Stimulated activated CD8-positive, alpha-beta memory T cell treated with anti-CD3 and anti-CD28 coated beads, Interleukin-4, amount 100 ng/mL, for 1 hour (primary cell): Measurements from ENCODE around the gene LARP4B.
"Not testable (repeated sequence)": the region's sequence is repeated elsewhere in the genome, so short reads cannot be mapped to it uniquely, and the experiment has no call there.

ENCODE experiments used
- DNase-seq, 2 donors: peaks; one replicate each; pipeline ENCODE4 v3.0.0-alpha.2; 2020; ENCODE audit warnings: low read depth in 2 of 2, low spot score in 1 of 2

The LARP4B gene

GRCh38 chr10:958856-959255, 27.4 kb upstream of the LARP4B start:
- DNase-seq, result no peak

- no peak for DNase-seq
Observed at GRCh38 chr10:958106-958505, 26.6 kb upstream of the LARP4B start.

- no peak for DNase-seq
Observed at GRCh38 chr10:955820-956217, 24.3 kb upstream of the LARP4B start.

GRCh38 chr10:955127-955819, 23.8 kb upstream of the LARP4B start:
- DNase-seq, result no peak

- DNase-seq, result no peak
Observed at GRCh38 chr10:954396-954795, 22.9 kb upstream of the LARP4B start.

GRCh38 chr10:953836-954235, 22.3 kb upstream of the LARP4B start:
- no peak for DNase-seq

GRCh38 chr10:949446-949845, 17.9 kb upstream of the LARP4B start:
- no peak for DNase-seq

GRCh38 chr10:948347-948746, 16.8 kb upstream of the LARP4B start:
- no peak for DNase-seq

- DNase-seq, result no peak
Observed at GRCh38 chr10:947881-948280, 16.4 kb upstream of the LARP4B start.

GRCh38 chr10:947051-947450, 15.5 kb upstream of the LARP4B start:
- no peak for DNase-seq

- DNase-seq, result no peak
Observed at GRCh38 chr10:945778-946177, 14.3 kb upstream of the LARP4B start.

- no peak for DNase-seq
Observed at GRCh38 chr10:944034-944831, 12.7 kb upstream of the LARP4B start.

- no peak for DNase-seq
Observed at GRCh38 chr10:943334-944033, 12.0 kb upstream of the LARP4B start.

GRCh38 chr10:938941-939678, 7.6 kb upstream of the LARP4B start:
- no peak for DNase-seq

- DNase-seq, result no peak
Observed at GRCh38 chr10:934746-935406, 3.4 kb upstream of the LARP4B start.

- DNase-seq, result not testable (repeated sequence)
Observed at GRCh38 chr10:934165-934564, 2.7 kb upstream of the LARP4B start.

- DNase-seq, result no peak
Observed at GRCh38 chr10:932589-932988, 1.1 kb upstream of the LARP4B start.

- no peak for DNase-seq
Observed at GRCh38 chr10:930625-931325, 730 bp downstream of the LARP4B start.

GRCh38 chr10:929960-930624, 1.4 kb downstream of the LARP4B start:
- no peak for DNase-seq

- DNase-seq, result no peak
Observed at GRCh38 chr10:927131-927530, 4.4 kb downstream of the LARP4B start.
